Aorta (tissue), 5 donors: ENCODE data around the gene SHD. TPM values are rescaled to one million over a fixed set of nuclear protein-coding genes. Genes with fewer than 3 reads are reported as not detected.
"Not testable (repeated sequence)": the region's sequence is repeated elsewhere in the genome, so short reads cannot be mapped to it uniquely, and the experiment has no call there.

Experiments used
- ATAC-seq: fragments of 200-7000 bp; cut with Tn5 transposase; one replicate; pipeline ENCODE4 v1.9.1; 2022; ENCODE audit warnings: moderate library complexity; ENCODE audit not compliant: low FRiP score
- DNase-seq, 2 donors: peaks; one replicate each; pipeline ENCODE4 v3.0.0-alpha.2; 2020
- H3K27ac ChIP-seq, 2 donors: one replicate each; pipeline ENCODE4 v1.5.1; 2013; ENCODE audit warnings: low read length in 2 of 2, mild to moderate bottlenecking in 2 of 2, moderate library complexity in 2 of 2, control low read depth in 1 of 2, inconsistent platforms in 1 of 2, low read depth in 1 of 2
- H3K27me3 ChIP-seq, 2 donors: one replicate each; pipeline ENCODE4 v1.6.1; 2013; ENCODE audit warnings: control low read depth in 1 of 2, low read length in 1 of 2, mild to moderate bottlenecking in 1 of 2, moderate library complexity in 1 of 2; ENCODE audit not compliant: insufficient read depth in 2 of 2, control insufficient read depth in 1 of 2
- H3K36me3 ChIP-seq, 2 donors: one replicate each; pipeline ENCODE4 v1.6.1; 2013; ENCODE audit warnings: control low read depth in 1 of 2, low read length in 1 of 2, mild to moderate bottlenecking in 1 of 2; ENCODE audit not compliant: insufficient read depth in 2 of 2, control insufficient read depth in 1 of 2
- H3K4me1 ChIP-seq, 2 donors: one replicate each; pipeline ENCODE4 v1.6.1; 2013; ENCODE audit warnings: low read length in 2 of 2, control low read depth in 1 of 2, mild to moderate bottlenecking in 1 of 2, moderate library complexity in 1 of 2; ENCODE audit not compliant: insufficient read depth in 2 of 2, control insufficient read depth in 1 of 2
- H3K4me3 ChIP-seq, 2 donors: one replicate each; pipeline ENCODE4 v1.5.1; 2013; ENCODE audit warnings: low read length in 2 of 2, control low read depth in 1 of 2, mild to moderate bottlenecking in 1 of 2
- H3K9me3 ChIP-seq: one replicate; pipeline ENCODE4 v1.6.1; 2013; ENCODE audit warnings: mild to moderate bottlenecking, low read length; ENCODE audit not compliant: control insufficient read depth
- WGBS, 2 donors: extraction: QIAGEN DNeasy Blood & Tissue Kit; methylation state at CpG; one replicate each; pipeline ENCODE4 v1.1.7; 2013; 5-methylcytosine and 5-hydroxymethylcytosine counted together
- intact Hi-C, 2 donors: fragments of 100-400 bp; cut with DNase I; formaldehyde crosslinking; loops; one replicate each; pipeline versions ENCODE4 v1.14.2 to v1.15.0; 2022
- polyA plus RNA-seq, 2 donors: library from polyadenylated mRNA; stranded (reverse); fragments of 200-250 nt; gene quantifications; one replicate each; pipeline ENCODE4 v1.2.3, GENCODE V29; 2013
- total RNA-seq, 2 donors: library from RNA; stranded (reverse); fragmentation: NEBNext Ultra II Directional; extraction: Animal tissue kit (Norgen Biotek cat#: 25700); gene quantifications; one replicate each; pipeline ENCODE4 v1.2.1, GENCODE V29; 2021
- donor health status: healthy with polysubstance abuse.
- donor health status: Bipolar disorder and iron deficiency.
- donor health status: DM: no; HTN: no; CAD: no.
- donor health status: DM: no; HTN: no; CAD: no.
- donor health status: DM: yes; HTN: yes; CAD: no.

Gene SHD
- total and polyA plus RNA-seq, 4 donors: 1.5 TPM; not detected in 3

DNA sequence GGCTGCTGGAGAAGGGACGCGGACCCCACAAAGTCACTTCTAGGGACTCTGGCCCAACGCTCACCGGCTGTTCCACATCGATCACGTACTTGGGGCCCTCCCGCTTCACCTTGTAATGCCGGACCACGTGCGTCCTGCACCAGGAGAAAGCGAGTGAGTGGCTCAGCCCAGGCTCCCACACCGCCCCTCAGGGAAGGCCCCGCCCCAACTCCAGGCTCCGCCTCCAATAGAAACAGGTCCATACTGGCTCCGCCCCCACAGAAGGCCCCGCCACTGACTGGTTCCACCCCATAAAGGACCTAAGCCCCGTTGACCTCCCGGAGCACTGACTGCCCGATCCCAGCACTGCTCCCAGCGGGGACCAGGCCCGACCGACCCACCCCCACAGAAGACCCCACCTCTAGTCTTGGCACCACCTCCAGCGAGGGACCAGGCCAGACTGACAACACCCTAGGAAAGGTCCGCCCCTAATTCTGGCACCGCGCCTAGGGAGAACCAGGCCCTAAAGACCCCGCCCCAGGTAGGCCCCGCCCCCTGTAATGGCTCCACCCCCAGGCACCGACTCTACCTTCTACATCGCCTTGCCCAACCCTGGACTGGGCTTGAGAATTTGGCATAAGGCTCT lies 48.3 kb downstream of the SHD start:
- 1 to 6% methylated on average over 29 to 30 of the region's 30 CpGs for WGBS, 2 donors
- H3K36me3 ChIP-seq: no peaks in the 10 kb centered on the region
- no peaks in the 10 kb centered on the region for H3K4me1 ChIP-seq
- no peak overlapping the region for H3K4me3 ChIP-seq
- intact Hi-C loops: no loop called here
- H3K9me3 ChIP-seq: no peaks in the 10 kb centered on the region
- ATAC-seq (peak; percentile 53), DNase-seq (peak; percentile 69 to 84)
- no peaks in the 10 kb centered on the region for H3K27me3 ChIP-seq
- H3K27ac ChIP-seq: no peak overlapping the region

DNA sequence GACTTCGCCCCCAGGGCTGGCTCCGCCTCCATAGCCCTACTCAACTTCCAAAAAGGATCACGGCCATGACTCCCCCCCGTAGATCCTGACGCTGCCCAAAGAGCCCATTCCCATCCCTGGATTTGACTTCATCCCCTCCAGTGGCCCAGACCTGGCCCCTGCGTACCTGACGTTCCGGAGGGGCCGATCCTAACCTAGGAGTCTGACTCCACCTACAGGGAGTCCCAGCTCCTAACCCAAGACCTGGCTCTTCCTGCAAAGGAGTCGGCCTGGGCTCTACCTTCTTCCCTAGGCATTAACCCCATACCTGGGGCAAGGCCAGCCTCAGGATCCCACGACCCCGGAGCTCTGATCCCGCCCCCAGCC lies 48.8 kb downstream of the SHD start:
- Histone ChIP-seq H3K36me3 (no peaks in the 10 kb centered on the region), H3K4me1 (no peaks in the 10 kb centered on the region), H3K4me3 (no peak overlapping the region), H3K27ac (no peak overlapping the region), H3K9me3 (no peaks in the 10 kb centered on the region), H3K27me3 (no peaks in the 10 kb centered on the region)
- no peak for DNase-seq
- intact Hi-C loops: no loop called here
- ATAC-seq: no peak
- WGBS, 2 donors: 2 to 9% methylated on average over 13 of the region's 13 CpGs

- no peaks in the 10 kb centered on the region for H3K27me3 ChIP-seq
- no peaks in the 10 kb centered on the region for H3K9me3 ChIP-seq
- ATAC-seq (peak; percentile 97), DNase-seq (peak; percentile 91 to 93)
- no peaks in the 10 kb centered on the region for H3K36me3 ChIP-seq
- intact Hi-C loops: no loop called here
- 2% methylated on average over 45 to 49 of the region's 49 CpGs for WGBS, 2 donors
- no peaks in the 10 kb centered on the region for H3K4me1 ChIP-seq
- no peak overlapping the region for H3K4me3 ChIP-seq
- H3K27ac ChIP-seq: no peak overlapping the region
Measured at GRCh38 chr19:4328243-4328990, 49.4 kb downstream of the SHD start.

- H3K36me3 ChIP-seq, H3K27me3 ChIP-seq, H3K27ac ChIP-seq, DNase-seq, H3K4me3 ChIP-seq, H3K9me3 ChIP-seq, H3K4me1 ChIP-seq, ATAC-seq, intact Hi-C loops: not testable (repeated sequence)
- 22 to 38% methylated on average over 31 to 35 of the region's 35 CpGs for WGBS, 2 donors
Measured at GRCh38 chr19:4328991-4329681, 50.1 kb downstream of the SHD start.

GRCh38 chr19:4329858-4330257 lies 50.8 kb downstream of the SHD start:
- H3K9me3 ChIP-seq: no peaks in the 10 kb centered on the region
- no peak overlapping the region for H3K27ac ChIP-seq
- H3K27me3 ChIP-seq: no peaks in the 10 kb centered on the region
- DNase-seq (no peak), ATAC-seq (no peak)
- 94 to 95% methylated on average over 19 of the region's 19 CpGs for WGBS, 2 donors
- intact Hi-C loops: no loop called here
- no peaks in the 10 kb centered on the region for H3K36me3 ChIP-seq
- H3K4me3 ChIP-seq: no peak overlapping the region
- H3K4me1 ChIP-seq: no peaks in the 10 kb centered on the region

DNA sequence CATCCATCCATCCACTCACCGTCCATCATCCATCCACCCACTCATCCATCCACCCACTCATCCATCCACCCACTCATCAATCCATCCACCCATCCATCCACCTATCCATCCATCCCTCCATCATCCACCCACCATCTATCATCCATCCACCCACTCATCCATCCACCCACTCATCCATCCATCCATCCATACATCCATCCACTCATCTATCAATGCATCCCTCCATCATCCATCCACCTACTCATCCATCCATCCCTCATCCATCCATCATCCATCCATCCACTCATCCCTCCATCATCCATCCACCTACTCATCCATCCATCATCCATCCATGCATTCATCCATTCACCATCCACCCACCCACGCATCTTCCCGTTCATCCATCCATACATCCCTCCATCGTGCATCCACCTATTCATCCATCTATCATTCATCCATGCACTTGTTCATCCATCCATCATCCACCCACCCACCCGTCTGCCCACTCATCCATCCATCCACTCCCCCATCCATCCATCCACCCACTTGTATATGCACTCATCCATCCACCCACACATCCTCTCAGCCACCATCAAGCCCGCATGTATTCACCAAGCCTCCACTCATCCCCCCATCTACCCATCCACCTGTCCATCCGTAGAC lies 56.0 kb downstream of the SHD start:
- DNase-seq (no peak), ATAC-seq (no peak)
- intact Hi-C loops: no loop called here
- Histone ChIP-seq H3K9me3 (no peaks in the 10 kb centered on the region), H3K36me3 (no peaks in the 10 kb centered on the region), H3K4me3 (no peak overlapping the region), H3K27me3 (no peaks in the 10 kb centered on the region), H3K27ac (no peak overlapping the region), H3K4me1 (no peaks in the 10 kb centered on the region)
- 89 to 92% methylated on average over 7 of the region's 7 CpGs for WGBS, 2 donors

DNA sequence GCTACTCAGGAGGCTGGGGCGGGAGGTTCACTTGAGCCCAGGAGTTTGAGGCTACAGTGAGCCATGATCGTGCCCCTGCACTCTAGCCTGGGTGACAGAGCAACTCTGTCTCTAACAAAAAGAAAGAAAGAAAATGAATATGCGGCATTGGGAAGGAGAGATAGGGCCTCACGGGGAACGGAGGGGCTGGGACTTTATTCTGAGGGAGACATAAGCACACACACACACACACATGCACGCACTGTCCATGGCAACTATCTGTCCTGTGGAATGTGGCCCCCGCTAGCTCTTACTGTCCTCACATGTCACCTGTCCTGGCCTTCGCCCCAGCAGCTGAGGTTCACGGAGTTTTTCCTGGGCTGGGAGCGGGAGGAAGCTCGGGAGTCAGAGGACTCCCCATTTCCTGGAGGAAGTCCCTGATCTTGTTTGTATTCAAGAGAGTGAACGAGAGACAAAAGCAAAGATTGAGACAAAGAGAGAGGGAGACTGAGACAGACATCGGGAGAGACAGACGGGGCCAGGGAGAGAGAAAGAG lies 58.9 kb downstream of the SHD start:
- Histone ChIP-seq H3K4me3 (peak overlapping the region in 1 of 2 donors; percentile 30), H3K36me3 (no peaks in the 10 kb centered on the region), H3K4me1 (peaks cover 0 to 2% of the 10 kb centered on the region in 2 donors), H3K27ac (no peak overlapping the region), H3K9me3 (no peaks in the 10 kb centered on the region), H3K27me3 (no peaks in the 10 kb centered on the region)
- no peak for ATAC-seq
- WGBS, 2 donors: 20 to 29% methylated on average over 14 of the region's 14 CpGs
- DNase-seq: no peak
- intact Hi-C loops: no loop called here

- ATAC-seq (no peak), DNase-seq (no peak)
- Histone ChIP-seq H3K36me3 (no peaks in the 10 kb centered on the region), H3K4me3 (peak within 1 kb of the TSS in 1 of 2 donors; percentile 30), H3K9me3 (no peaks in the 10 kb centered on the region), H3K27me3 (no peaks in the 10 kb centered on the region), H3K4me1 (peaks cover 0 to 2% of the 10 kb centered on the region in 2 donors), H3K27ac (no peak within 1 kb of the TSS)
- WGBS, 2 donors: 59 to 61% methylated on average over 27 of the region's 27 CpGs
- intact Hi-C loops: no loop called here
Measured at GRCh38 chr19:4338441-4339355, 59.6 kb downstream of the SHD start, which contains the start of gene STAP2. Gene STAP2, minus strand, starts transcription at chr19:4338827. Its CDS starts 74 bp downstream, at chr19:4338753.
